Upper lobe of right lung (tissue), 1 donor: ENCODE data around the gene ZNF275. TPM values are rescaled to one million over a fixed set of nuclear protein-coding genes. Genes with fewer than 3 reads are reported as not detected.

Source experiments
- ATAC-seq: fragments of 200-7000 bp; cut with Tn5 transposase; one replicate; pipeline ENCODE4 v1.9.1; 2020; ENCODE audit warnings: mild to moderate bottlenecking, moderate library complexity
- DNase-seq: peaks from one replicate; pipeline ENCODE4 v3.0.0-alpha.2; 2020
- H3K27ac ChIP-seq: fragments of 200-600 bp; one replicate; pipeline ENCODE4 v1.8.0; 2022
- H3K27me3 ChIP-seq: fragments of 200-600 bp; one replicate; pipeline ENCODE4 v1.8.0; 2022; ENCODE audit warnings: mild to moderate bottlenecking
- H3K36me3 ChIP-seq: fragments of 200-600 bp; one replicate; pipeline ENCODE4 v1.8.0; 2022
- H3K4me1 ChIP-seq: fragments of 200-600 bp; one replicate; pipeline ENCODE4 v1.8.0; 2022
- H3K4me3 ChIP-seq: fragments of 200-600 bp; one replicate; pipeline ENCODE4 v1.8.0; 2022; ENCODE audit warnings: mild to moderate bottlenecking
- H3K9me3 ChIP-seq: fragments of 200-600 bp; one replicate; pipeline ENCODE4 v1.8.0; 2022
- intact Hi-C: fragments of 100-400 bp; cut with DNase I; formaldehyde crosslinking; loops from one replicate; pipeline ENCODE4 v1.11.0; 2022
- total RNA-seq: library from RNA; stranded (reverse); fragmentation: NEBNext Ultra II Directional; extraction: Animal tissue kit (Norgen Biotek cat#: 25700); gene quantifications from one replicate; pipeline ENCODE4 v1.2.1, GENCODE V29; 2021
- TF ChIP-seq, protein P1 (sequence below): fragments of 200-600 bp; IDR thresholded peaks from one replicate; pipeline ENCODE4 v1.8.0; 2022; ENCODE audit warnings: antibody characterized with exemption
- donor health status: DM: no; HTN: yes; CAD: no; lungs with severe emphysema.

The ZNF275 gene
- total RNA-seq, 1 donor from 2014 or later: 9.0 TPM

- intact Hi-C loops: no loop called here
- no peak overlapping the region for H3K27ac ChIP-seq
- ATAC-seq: no peak
- no peak overlapping the region for H3K4me3 ChIP-seq
- no peaks in the 10 kb centered on the region for H3K27me3 ChIP-seq
- no peak for DNase-seq
- no peaks in the 10 kb centered on the region for H3K36me3 ChIP-seq
- H3K4me1 ChIP-seq: no peaks in the 10 kb centered on the region
- TF ChIP-seq, protein P1, sequence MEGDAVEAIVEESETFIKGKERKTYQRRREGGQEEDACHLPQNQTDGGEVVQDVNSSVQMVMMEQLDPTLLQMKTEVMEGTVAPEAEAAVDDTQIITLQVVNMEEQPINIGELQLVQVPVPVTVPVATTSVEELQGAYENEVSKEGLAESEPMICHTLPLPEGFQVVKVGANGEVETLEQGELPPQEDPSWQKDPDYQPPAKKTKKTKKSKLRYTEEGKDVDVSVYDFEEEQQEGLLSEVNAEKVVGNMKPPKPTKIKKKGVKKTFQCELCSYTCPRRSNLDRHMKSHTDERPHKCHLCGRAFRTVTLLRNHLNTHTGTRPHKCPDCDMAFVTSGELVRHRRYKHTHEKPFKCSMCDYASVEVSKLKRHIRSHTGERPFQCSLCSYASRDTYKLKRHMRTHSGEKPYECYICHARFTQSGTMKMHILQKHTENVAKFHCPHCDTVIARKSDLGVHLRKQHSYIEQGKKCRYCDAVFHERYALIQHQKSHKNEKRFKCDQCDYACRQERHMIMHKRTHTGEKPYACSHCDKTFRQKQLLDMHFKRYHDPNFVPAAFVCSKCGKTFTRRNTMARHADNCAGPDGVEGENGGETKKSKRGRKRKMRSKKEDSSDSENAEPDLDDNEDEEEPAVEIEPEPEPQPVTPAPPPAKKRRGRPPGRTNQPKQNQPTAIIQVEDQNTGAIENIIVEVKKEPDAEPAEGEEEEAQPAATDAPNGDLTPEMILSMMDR: no peak
- H3K9me3 ChIP-seq: no peaks in the 10 kb centered on the region
These were observed 61.8 kb downstream of the ZNF275 start for GRCh38 chrX:153395613-153396319.

GRCh38 chrX:153396320-153397195, 62.6 kb downstream of the ZNF275 start:
- Histone ChIP-seq H3K9me3 (no peaks in the 10 kb centered on the region), H3K27ac (no peak overlapping the region), H3K4me3 (no peak overlapping the region), H3K36me3 (no peaks in the 10 kb centered on the region), H3K27me3 (no peaks in the 10 kb centered on the region), H3K4me1 (no peaks in the 10 kb centered on the region)
- TF ChIP-seq, protein P1: no peak
- intact Hi-C loops: no loop called here
- DNase-seq (no peak), ATAC-seq (no peak)

GRCh38 chrX:153397256-153397960, 63.5 kb downstream of the ZNF275 start:
- intact Hi-C loops: no loop called here
- no peaks in the 10 kb centered on the region for H3K36me3 ChIP-seq
- no peaks in the 10 kb centered on the region for H3K9me3 ChIP-seq
- DNase-seq (no peak), ATAC-seq (no peak)
- H3K27me3 ChIP-seq: no peaks in the 10 kb centered on the region
- H3K4me1 ChIP-seq: no peaks in the 10 kb centered on the region
- TF ChIP-seq, protein P1: no peak
- H3K27ac ChIP-seq: no peak overlapping the region
- H3K4me3 ChIP-seq: no peak overlapping the region

DNA sequence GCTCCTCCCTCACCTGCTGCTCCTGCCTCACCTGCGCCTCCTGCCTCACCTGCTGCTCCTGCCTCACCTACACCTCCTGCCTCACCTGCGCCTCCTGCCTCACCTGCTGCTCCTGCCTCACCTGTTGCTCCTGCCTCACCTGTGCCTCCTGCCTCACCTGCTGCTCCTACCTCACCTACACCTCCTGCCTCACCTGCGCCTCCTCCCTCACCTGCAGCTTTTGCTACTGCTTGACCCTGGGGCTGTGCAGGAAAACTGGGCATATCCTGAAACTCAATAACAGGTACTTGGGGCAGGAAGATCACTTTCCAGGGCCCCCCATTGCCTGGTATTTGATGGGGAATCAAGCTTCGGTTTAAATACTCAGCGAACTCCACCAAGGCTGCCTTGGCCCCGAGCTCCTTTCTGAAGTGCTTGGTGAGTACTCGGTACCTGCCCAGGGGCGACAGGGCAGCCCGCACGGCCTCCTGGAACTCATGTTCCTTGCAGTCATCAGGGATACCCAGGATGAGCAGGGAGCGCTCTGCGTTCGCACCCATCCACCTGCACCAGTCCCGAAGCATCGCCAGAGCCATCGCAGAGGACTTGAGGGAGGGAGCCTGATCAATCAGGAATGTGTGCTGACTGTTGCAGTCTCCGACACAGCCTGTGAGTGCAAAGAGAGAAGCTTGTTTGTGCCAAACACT, 64.5 kb downstream of the ZNF275 start:
- TF ChIP-seq, protein P1: no peak
- DNase-seq (no peak), ATAC-seq (no peak)
- Histone ChIP-seq H3K27me3 (no peaks in the 10 kb centered on the region), H3K27ac (no peak overlapping the region), H3K4me1 (no peaks in the 10 kb centered on the region), H3K4me3 (no peak overlapping the region), H3K9me3 (no peaks in the 10 kb centered on the region), H3K36me3 (no peaks in the 10 kb centered on the region)
- intact Hi-C loops: no loop called here
